Vagina (tissue), 2 donors: ENCODE data around the gene RBM10. TPM values are rescaled to one million over a fixed set of nuclear protein-coding genes. Genes with fewer than 3 reads are reported as not detected.
A peak's percentile ranks its signal among the peaks of the same experiment; 100 is the strongest.

ENCODE experiments used
- DNase-seq, 2 donors: peaks; one replicate each; pipeline ENCODE4 v3.0.0-alpha.2; 2017; ENCODE audit errors: extremely low spot score in 2 of 2
- H3K27ac ChIP-seq: fragments of 200-600 bp; sonication (generic); one replicate; pipeline ENCODE4 v1.5.1; 2019
- H3K27me3 ChIP-seq: fragments of 200-600 bp; sonication (generic); one replicate; pipeline ENCODE4 v1.5.1; 2019
- H3K36me3 ChIP-seq, 2 donors: fragments of 200-600 bp; sonication (generic); one replicate each; pipeline ENCODE4 v1.5.1; 2017 to 2019
- H3K4me1 ChIP-seq: fragments of 200-600 bp; sonication (generic); one replicate; pipeline ENCODE4 v1.5.1; 2019
- H3K4me3 ChIP-seq, 2 donors: fragments of 200-600 bp; sonication (generic); 1 replicate in 1 of 2; 2 replicates in 1 of 2; pipeline ENCODE4 v1.5.1; 2016 to 2019
- H3K9me3 ChIP-seq: fragments of 200-600 bp; sonication (generic); one replicate; pipeline ENCODE4 v1.5.1; 2019
- CTCF ChIP-seq, 3 experiments: fragments of 450-650 bp in 2 of 3; fragments of 200-600 bp in 1 of 3; sonication (generic) in 1 of 3; IDR thresholded peaks; one replicate each; pipeline ENCODE4 v1.5.1; 2017 to 2019; ENCODE audit warnings: antibody characterized with exemption in 3 of 3, mild to moderate bottlenecking in 2 of 3, moderate library complexity in 2 of 3
- POLR2A ChIP-seq, 2 donors: fragments of 450-650 bp; IDR thresholded peaks; one replicate each; pipeline ENCODE4 v1.6.1; 2017; ENCODE audit warnings: antibody characterized with exemption in 2 of 2, mild to moderate bottlenecking in 2 of 2, moderate library complexity in 2 of 2
- POLR2AphosphoS5 ChIP-seq, 2 donors: sonication (generic); formaldehyde crosslinking; IDR thresholded peaks; one replicate each; pipeline ENCODE4 v1.9.0; 2017; ENCODE audit warnings: antibody characterized with exemption in 2 of 2, mild to moderate bottlenecking in 2 of 2, low read depth in 1 of 2; ENCODE audit not compliant: insufficient read depth in 1 of 2
- intact Hi-C: fragments of 100-400 bp; cut with DNase I; formaldehyde crosslinking; loops from one replicate; pipeline ENCODE4 v1.15.1; 2023
- total RNA-seq: library from RNA; depleted of rRNA; stranded (reverse); fragments of >200 nt; gene quantifications from one replicate; pipeline ENCODE4 v1.2.3, GENCODE V29; 2016

RBM10 gene
- total RNA-seq, 1 donor from 2014 or later, result 32.4 TPM

DNA sequence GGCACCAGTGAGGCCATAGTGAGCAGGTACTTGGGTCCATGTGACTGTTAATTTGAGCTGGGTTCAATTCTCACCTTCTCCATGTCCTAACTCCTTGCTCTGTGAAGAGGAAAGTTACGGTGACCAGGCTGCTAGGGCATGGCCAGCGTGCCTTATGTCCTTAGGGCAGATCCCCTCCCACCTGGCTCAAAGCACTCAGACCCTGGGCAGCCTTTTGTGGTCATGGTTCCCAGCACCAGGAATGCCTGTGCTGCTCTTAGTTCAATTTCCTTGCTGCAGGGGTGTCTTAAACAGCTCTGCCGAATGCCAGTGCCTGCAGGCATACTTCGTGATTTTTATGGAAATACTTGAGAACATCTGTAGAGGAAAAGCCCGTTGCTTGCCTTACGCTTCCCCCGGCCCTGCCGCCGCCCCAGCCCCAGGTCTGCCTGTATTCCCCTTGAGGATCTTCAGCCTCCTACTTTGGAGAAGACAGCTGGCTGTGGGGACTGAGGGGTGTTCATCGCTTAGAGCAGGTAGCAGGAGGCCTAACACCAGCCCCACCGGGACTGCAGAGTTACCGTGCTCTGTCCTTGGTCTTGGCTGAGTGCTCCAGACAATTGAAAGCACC, 70.4 kb downstream of the RBM10 start:
- no peak overlapping the region for H3K27ac ChIP-seq
- TF ChIP-seq POLR2A (IDR thresholded peaks at IDR 0.05) (no peak), POLR2AphosphoS5 (IDR thresholded peaks at IDR 0.05; ENCODE audit: insufficient read depth in 1 of 2, low read depth in 1 of 2) (no peak), CTCF (IDR thresholded peaks at IDR 0.05) (no peak)
- no peaks in the 10 kb centered on the region for H3K9me3 ChIP-seq
- no peak for DNase-seq
- H3K27me3 ChIP-seq, result no peaks in the 10 kb centered on the region
- H3K4me1 ChIP-seq, result peaks cover 27% of the 10 kb centered on the region
- no peak overlapping the region for H3K4me3 ChIP-seq
- intact Hi-C loops, result no loop called here
- H3K36me3 ChIP-seq, result peaks cover 0 to 61% of the 10 kb centered on the region in 2 donors

- H3K4me1 ChIP-seq, result peaks cover 34% of the 10 kb centered on the region
- peak overlapping the region; percentile 92 for H3K27ac ChIP-seq
- DNase-seq, result no peak
- intact Hi-C loops, result no loop called here
- no peak for TF ChIP-seq CTCF (IDR thresholded peaks at IDR 0.05)
- TF ChIP-seq POLR2A (IDR thresholded peaks at IDR 0.05), result no peak
- TF ChIP-seq POLR2AphosphoS5 (IDR thresholded peaks at IDR 0.05; ENCODE audit: insufficient read depth in 1 of 2, low read depth in 1 of 2), result no peak
- H3K4me3 ChIP-seq, result no peak overlapping the region
- peaks cover 0 to 50% of the 10 kb centered on the region in 2 donors for H3K36me3 ChIP-seq
- H3K27me3 ChIP-seq, result no peaks in the 10 kb centered on the region
- no peaks in the 10 kb centered on the region for H3K9me3 ChIP-seq
Measured at GRCh38 chrX:47216393-47216925, 71.4 kb downstream of the RBM10 start.

DNA sequence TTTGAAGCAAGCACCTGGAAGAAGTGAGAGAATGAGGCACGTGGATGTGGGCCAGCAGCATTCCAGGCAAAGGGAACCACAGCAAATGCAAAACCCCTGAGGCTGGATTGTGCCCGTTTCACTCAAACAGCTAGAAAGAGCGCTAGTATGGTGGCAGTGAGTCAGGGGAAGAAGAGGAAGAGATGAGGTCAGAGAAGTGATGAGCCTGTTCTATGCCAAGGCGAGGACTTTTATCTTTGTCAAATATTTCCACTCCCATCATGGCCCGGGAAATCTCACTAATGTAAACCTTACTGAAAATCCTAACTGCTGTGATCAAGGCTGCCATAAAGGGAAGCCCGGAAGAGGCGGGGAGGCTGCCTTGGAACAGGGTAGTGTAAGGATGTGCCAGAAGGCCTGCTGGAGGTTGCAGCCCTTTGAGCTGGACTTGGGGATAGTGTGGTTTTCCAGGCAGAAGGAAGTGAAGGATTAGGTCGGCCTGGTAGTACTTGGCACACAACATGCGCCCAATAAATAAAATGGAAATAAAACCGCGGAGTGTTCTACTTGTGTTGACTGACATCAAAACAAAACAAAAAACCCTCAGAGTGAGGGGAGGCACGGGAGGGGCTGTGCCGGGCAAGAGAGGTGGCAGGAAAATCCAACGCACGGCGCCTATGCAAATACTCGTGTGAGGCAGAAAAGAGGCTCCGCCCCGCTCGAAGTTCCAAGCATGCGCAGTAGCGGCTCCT, 72.3 kb downstream of the RBM10 start:
- peaks cover 0 to 42% of the 10 kb centered on the region in 2 donors for H3K36me3 ChIP-seq
- H3K27ac ChIP-seq, result peak overlapping the region; percentile 92
- no peaks in the 10 kb centered on the region for H3K9me3 ChIP-seq
- TF ChIP-seq POLR2AphosphoS5 (IDR thresholded peaks at IDR 0.05; ENCODE audit: insufficient read depth in 1 of 2, low read depth in 1 of 2) (peak; percentile 24 to 83), POLR2A (IDR thresholded peaks at IDR 0.05) (peak in 1 of 2 donors; percentile 57), CTCF (IDR thresholded peaks at IDR 0.05) (no peak)
- intact Hi-C loops, result no loop called here
- peak overlapping the region; percentile 71 to 93 for H3K4me3 ChIP-seq
- H3K27me3 ChIP-seq, result no peaks in the 10 kb centered on the region
- DNase-seq, result peak in 1 of 2 donors; percentile 93
- H3K4me1 ChIP-seq, result peaks cover 34% of the 10 kb centered on the region

DNA sequence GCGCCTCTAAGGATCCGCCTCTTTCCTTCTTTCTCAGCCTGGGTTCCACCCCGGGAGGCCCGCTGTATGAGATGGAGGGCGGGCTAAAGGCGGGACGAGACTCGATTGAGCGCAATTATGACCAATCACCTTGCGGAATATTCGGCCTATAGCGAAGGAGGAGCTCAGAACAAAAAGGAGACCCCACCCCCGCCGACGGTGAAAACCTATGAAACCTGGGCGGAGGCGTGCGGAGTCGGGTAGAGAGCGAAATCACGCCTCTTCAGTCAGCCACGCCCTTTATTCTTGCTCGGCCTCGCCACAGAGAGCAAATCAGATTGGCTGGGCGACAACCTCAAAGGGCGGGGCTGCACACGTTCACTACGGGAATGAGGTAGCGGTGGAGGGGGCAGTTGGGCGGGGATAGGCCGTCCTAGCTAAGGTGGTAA, 72.8 kb downstream of the RBM10 start:
- DNase-seq, result peak in 1 of 2 donors; percentile 99
- Histone ChIP-seq H3K27ac (peak overlapping the region; percentile 92), H3K4me3 (peak overlapping the region; percentile 71 to 93), H3K9me3 (no peaks in the 10 kb centered on the region), H3K36me3 (peaks cover 0 to 36% of the 10 kb centered on the region in 2 donors), H3K4me1 (peaks cover 34% of the 10 kb centered on the region), H3K27me3 (no peaks in the 10 kb centered on the region)
- intact Hi-C loops, result no loop called here
- TF ChIP-seq POLR2A (IDR thresholded peaks at IDR 0.05) (no peak), POLR2AphosphoS5 (IDR thresholded peaks at IDR 0.05; ENCODE audit: insufficient read depth in 1 of 2, low read depth in 1 of 2) (peak in 1 of 2 donors; percentile 62)

DNA sequence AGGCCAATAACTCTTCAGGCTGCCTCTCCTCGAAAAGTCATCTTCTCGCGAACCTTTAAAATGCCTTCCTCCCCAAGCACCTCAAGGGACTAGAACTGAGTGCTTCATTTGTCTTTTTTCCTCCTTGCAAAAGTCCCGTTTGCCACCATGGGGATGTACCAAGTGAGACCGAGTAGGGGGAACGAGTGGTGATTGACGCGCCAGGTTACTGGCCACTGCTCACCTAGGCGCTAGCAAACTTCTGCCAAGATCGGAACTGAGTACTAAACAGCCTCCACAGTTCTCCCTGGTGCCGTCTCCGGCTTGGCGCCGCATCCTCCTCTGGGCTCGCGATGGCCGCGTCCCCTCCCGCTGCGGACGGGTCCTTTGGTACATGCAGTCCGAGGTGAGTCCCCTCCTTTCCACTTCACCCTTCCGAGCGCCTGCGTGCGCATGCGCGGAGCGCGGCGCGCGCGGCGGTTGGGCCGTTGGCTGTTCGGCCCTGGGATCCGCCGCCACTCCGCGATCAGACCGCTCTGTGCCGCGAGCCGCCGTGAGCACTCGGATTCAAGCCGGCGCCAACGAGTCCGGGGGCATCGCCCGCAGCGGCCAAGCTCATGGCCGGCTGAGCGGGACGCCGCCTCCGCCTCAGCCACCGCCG, 73.4 kb downstream of the RBM10 start, which contains the start of gene CDK16:
TSS of gene CDK16 (plus strand) at position 402 of the 640 bp plus-strand sequence. CDS start 4,877 bp downstream, outside the sequence.
- intact Hi-C loops, result no loop called here
- H3K27ac ChIP-seq, result peak within 1 kb of the TSS; percentile 92
- DNase-seq, result no peak
- no peaks in the 10 kb centered on the region for H3K9me3 ChIP-seq
- TF ChIP-seq CTCF (IDR thresholded peaks at IDR 0.05), result no peak
- peak in 1 of 2 donors; percentile 88 for TF ChIP-seq POLR2A (IDR thresholded peaks at IDR 0.05)
- TF ChIP-seq POLR2AphosphoS5 (IDR thresholded peaks at IDR 0.05; ENCODE audit: insufficient read depth in 1 of 2, low read depth in 1 of 2), result peak; percentile 34 to 90
- peaks cover 0 to 32% of the 10 kb centered on the region in 2 donors for H3K36me3 ChIP-seq
- peak within 1 kb of the TSS; percentile 71 to 93 for H3K4me3 ChIP-seq
- peaks cover 34% of the 10 kb centered on the region for H3K4me1 ChIP-seq
- no peaks in the 10 kb centered on the region for H3K27me3 ChIP-seq
